ENCODE results near the gene HBE1. TPM values are rescaled to one million over a fixed set of nuclear protein-coding genes. Genes with fewer than 3 reads are reported as not detected.

Gene HBE1
- polyA plus RNA-seq, 3 donors: not detected

GRCh38 chr11:5282628-5283027 is 12.9 kb upstream of the HBE1 start:
- Histone ChIP-seq H3K27me3 (ENCODE audit: control insufficient read depth in 2 of 2, insufficient read depth in 2 of 2, low read length in 2 of 2) (no peaks in the 10 kb centered on the region), H3K79me2 (ENCODE audit: insufficient read depth, low read length) (no peaks in the 10 kb centered on the region), H3K9me3 (replicated peaks in 1 of 2; ENCODE audit: control insufficient read depth in 1 of 2, insufficient read depth in 1 of 2, low read length in 2 of 2) (no peaks in the 10 kb centered on the region), H3K4me3 (replicated peaks in 1 of 3; ENCODE audit: low read depth in 2 of 3, low read length in 3 of 3) (no peak overlapping the region), H3K4me2 (replicated peaks; ENCODE audit: extremely low read depth, low read length, poor library complexity, severe bottlenecking) (no peak overlapping the region), H3K9ac (ENCODE audit: insufficient read depth, low read length, poor library complexity, severe bottlenecking) (no peak overlapping the region), H3K4me1 (ENCODE audit: control insufficient read depth in 1 of 2, insufficient read depth in 2 of 2, low read length in 2 of 2) (peaks cover 0 to 4% of the 10 kb centered on the region in 2 donors), H2AFZ (ENCODE audit: insufficient read depth, low read depth, low read length, poor library complexity, severe bottlenecking) (no peak overlapping the region), H4K20me1 (ENCODE audit: insufficient read depth, low read length) (no peaks in the 10 kb centered on the region), H3K27ac (ENCODE audit: low read depth in 1 of 2, low read length in 2 of 2) (no peak overlapping the region), H3K36me3 (replicated peaks in 1 of 2; ENCODE audit: control insufficient read depth in 1 of 2, insufficient read depth in 2 of 2, low read length in 2 of 2) (no peaks in the 10 kb centered on the region)
- no CpG with 5 or more reads among the region's 2 CpGs for WGBS (ENCODE audit: insufficient coverage)
- Mint-ChIP-seq H3K4me1 (peaks cover 4% of the 10 kb centered on the region), H3K9me3 (peaks cover 0 to 3% (median 0%) of the 10 kb centered on the region in 7 donors), H3K4me3 (no peak overlapping the region), H3K27ac (no peak overlapping the region), H3K27me3 (ENCODE audit: low read depth in 3 of 3) (peaks cover 0 to 3% (median 1%) of the 10 kb centered on the region in 3 donors), H3K36me3 (no peaks in the 10 kb centered on the region)
- DNase-seq: no peak
- intact Hi-C loops (cut with micrococcal nuclease): no loop called here
- TF ChIP-seq CTCF (IDR thresholded peaks at IDR 0.05): no peak

- Histone ChIP-seq H3K27ac (ENCODE audit: low read depth in 1 of 2, low read length in 2 of 2) (no peak overlapping the region), H3K9ac (ENCODE audit: insufficient read depth, low read length, poor library complexity, severe bottlenecking) (no peak overlapping the region), H3K36me3 (replicated peaks in 1 of 2; ENCODE audit: control insufficient read depth in 1 of 2, insufficient read depth in 2 of 2, low read length in 2 of 2) (no peaks in the 10 kb centered on the region), H3K4me2 (replicated peaks; ENCODE audit: extremely low read depth, low read length, poor library complexity, severe bottlenecking) (no peak overlapping the region), H2AFZ (ENCODE audit: insufficient read depth, low read depth, low read length, poor library complexity, severe bottlenecking) (no peak overlapping the region), H4K20me1 (ENCODE audit: insufficient read depth, low read length) (no peaks in the 10 kb centered on the region), H3K9me3 (replicated peaks in 1 of 2; ENCODE audit: control insufficient read depth in 1 of 2, insufficient read depth in 1 of 2, low read length in 2 of 2) (no peaks in the 10 kb centered on the region), H3K4me3 (replicated peaks in 1 of 3; ENCODE audit: low read depth in 2 of 3, low read length in 3 of 3) (no peak overlapping the region), H3K27me3 (ENCODE audit: control insufficient read depth in 2 of 2, insufficient read depth in 2 of 2, low read length in 2 of 2) (no peaks in the 10 kb centered on the region), H3K4me1 (ENCODE audit: control insufficient read depth in 1 of 2, insufficient read depth in 2 of 2, low read length in 2 of 2) (peaks cover 0 to 4% of the 10 kb centered on the region in 2 donors), H3K79me2 (ENCODE audit: insufficient read depth, low read length) (no peaks in the 10 kb centered on the region)
- DNase-seq: no peak
- Mint-ChIP-seq H3K4me3 (no peak overlapping the region), H3K9me3 (peaks cover 0 to 3% (median 2%) of the 10 kb centered on the region in 7 donors), H3K27ac (no peak overlapping the region), H3K36me3 (no peaks in the 10 kb centered on the region), H3K4me1 (peaks cover 4% of the 10 kb centered on the region), H3K27me3 (ENCODE audit: low read depth in 3 of 3) (peaks cover 0 to 3% (median 1%) of the 10 kb centered on the region in 3 donors)
- intact Hi-C loops (cut with micrococcal nuclease): no loop called here
- no peak for TF ChIP-seq CTCF (IDR thresholded peaks at IDR 0.05)
Observed at GRCh38 chr11:5281596-5281995, 11.9 kb upstream of the HBE1 start.
